ENCODE measurements around the gene CEP350. TPM values are rescaled to one million over a fixed set of nuclear protein-coding genes. Genes with fewer than 3 reads are reported as not detected.
"Not testable (repeated sequence)": the region's sequence is repeated elsewhere in the genome, so short reads cannot be mapped to it uniquely, and the experiment has no call there.

CEP350 gene
- total RNA-seq, 1 donor from 2014 or later = 60.8 TPM

DNA sequence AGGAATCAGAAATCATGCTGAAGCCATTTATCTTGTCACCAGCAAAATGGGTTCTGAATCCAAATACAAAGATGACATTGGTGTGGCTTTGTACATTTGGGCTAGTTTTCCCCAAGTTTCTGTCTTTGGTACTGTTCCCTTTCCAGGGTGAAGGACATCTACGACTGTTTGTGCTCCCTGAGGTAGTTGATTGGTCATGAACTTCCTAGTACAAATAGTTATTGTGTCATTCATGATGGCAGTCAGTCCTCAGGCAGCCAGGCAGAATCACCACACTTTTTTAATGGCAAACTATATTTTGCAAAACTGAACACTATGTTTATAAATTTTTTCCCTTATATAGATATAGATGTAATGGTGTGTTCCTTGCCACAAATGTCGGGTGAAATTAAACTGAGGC, 46.0 kb downstream of the CEP350 start:
- TF ChIP-seq, protein P1, sequence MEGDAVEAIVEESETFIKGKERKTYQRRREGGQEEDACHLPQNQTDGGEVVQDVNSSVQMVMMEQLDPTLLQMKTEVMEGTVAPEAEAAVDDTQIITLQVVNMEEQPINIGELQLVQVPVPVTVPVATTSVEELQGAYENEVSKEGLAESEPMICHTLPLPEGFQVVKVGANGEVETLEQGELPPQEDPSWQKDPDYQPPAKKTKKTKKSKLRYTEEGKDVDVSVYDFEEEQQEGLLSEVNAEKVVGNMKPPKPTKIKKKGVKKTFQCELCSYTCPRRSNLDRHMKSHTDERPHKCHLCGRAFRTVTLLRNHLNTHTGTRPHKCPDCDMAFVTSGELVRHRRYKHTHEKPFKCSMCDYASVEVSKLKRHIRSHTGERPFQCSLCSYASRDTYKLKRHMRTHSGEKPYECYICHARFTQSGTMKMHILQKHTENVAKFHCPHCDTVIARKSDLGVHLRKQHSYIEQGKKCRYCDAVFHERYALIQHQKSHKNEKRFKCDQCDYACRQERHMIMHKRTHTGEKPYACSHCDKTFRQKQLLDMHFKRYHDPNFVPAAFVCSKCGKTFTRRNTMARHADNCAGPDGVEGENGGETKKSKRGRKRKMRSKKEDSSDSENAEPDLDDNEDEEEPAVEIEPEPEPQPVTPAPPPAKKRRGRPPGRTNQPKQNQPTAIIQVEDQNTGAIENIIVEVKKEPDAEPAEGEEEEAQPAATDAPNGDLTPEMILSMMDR (IDR thresholded peaks at IDR 0.05) = no peak
- Mint-ChIP-seq H3K9me3 (no peaks in the 10 kb centered on the region), H3K27me3 (no peaks in the 10 kb centered on the region), H3K4me1 (peaks cover 20% of the 10 kb centered on the region), H3K27ac (no peak overlapping the region), H3K4me3 (no peak overlapping the region), H3K36me3 (ENCODE audit: low read depth) (peaks cover 34% of the 10 kb centered on the region)
- POLR2A ChIA-PET = no interaction called here
- CTCF ChIA-PET = no interaction called here
- intact Hi-C loops (cut with micrococcal nuclease) = loop anchor here (5.0 kb wide), 1 partner anchor 118 kb away; the partner anchor contains the start of gene TOR1AIP1
- DNase-seq (no peak), ATAC-seq (ENCODE audit: low read depth) (no peak)

DNA sequence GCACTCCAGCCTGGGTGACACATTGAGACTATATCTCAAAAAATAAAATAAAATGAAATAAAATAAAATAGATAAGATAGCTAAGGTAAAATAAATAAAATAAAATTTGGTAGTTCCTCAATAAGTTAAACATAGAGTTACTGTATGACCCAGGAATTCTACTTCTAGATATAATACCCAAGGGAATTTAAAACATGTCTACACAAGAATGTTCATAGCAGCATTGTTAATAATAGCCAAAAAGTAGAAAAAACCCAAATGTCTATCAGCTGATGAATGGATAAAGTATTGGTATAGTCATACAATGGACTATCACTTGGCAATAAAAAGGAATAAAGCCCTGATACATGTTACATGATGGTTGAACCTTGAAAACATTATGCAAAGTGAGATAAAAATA, 47.8 kb downstream of the CEP350 start:
- peaks cover 20% of the 10 kb centered on the region for H3K4me1 Mint-ChIP-seq
- CTCF ChIA-PET = interaction anchor here (0.8 kb wide), 1 partner anchor 135 kb away, joined by 3 read pairs; no protein-coding TSS in a partner anchor
- TF ChIP-seq, protein P1 (IDR thresholded peaks at IDR 0.05) = no peak
- DNase-seq = no peak
- no peak for ATAC-seq (ENCODE audit: low read depth)
- H3K36me3 Mint-ChIP-seq (ENCODE audit: low read depth) = peaks cover 36% of the 10 kb centered on the region
- POLR2A ChIA-PET = interaction anchor here (1.9 kb wide), 1 partner anchor 119 kb away, joined by 8 read pairs; no protein-coding TSS in a partner anchor
- no peak overlapping the region for H3K4me3 Mint-ChIP-seq
- no peaks in the 10 kb centered on the region for H3K9me3 Mint-ChIP-seq
- intact Hi-C loops (cut with micrococcal nuclease) = loop anchor here (2.0 to 5.0 kb wide), 2 partner anchors 48 to 120 kb away; partner anchors contain the start of genes CEP350 and TOR1AIP1
- H3K27ac Mint-ChIP-seq = peak overlapping the region; percentile 47
- no peaks in the 10 kb centered on the region for H3K27me3 Mint-ChIP-seq

DNA sequence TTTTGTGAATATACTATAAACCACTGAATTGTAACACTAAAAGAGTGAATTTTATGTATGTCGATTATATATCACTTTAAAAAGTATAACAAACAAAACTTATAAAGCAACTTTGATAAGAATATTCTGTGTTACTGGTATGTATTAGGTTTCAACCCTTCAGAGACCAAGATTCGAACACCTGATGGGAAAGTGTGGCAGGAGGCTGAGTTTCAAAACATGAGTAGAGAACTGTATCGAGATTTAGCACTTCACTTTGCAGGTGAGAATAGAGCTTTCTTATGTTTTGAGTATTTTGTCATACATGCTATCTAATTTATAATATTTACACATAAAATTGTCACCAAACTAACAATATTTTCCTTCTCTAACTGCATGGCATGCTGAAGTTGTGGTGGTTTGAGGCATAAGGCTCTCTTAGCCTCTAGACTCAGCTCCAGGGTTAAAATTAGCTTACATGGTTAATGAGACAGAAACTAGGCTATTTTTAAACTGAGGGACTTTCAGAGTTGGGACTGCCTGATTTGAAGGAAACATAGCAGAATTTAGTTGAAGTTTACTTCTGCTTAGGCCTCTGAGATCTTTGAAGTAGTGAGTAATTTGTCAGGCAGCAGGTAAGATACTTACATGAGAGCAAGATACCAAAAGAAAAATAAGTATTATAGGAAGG, 48.6 kb downstream of the CEP350 start:
- ChIA-PET CTCF (interaction anchor here (1.0 kb wide), 1 partner anchor 135 kb away, joined by 3 read pairs; no protein-coding TSS in a partner anchor), POLR2A (interaction anchor here (1.2 to 1.9 kb wide), 2 partner anchors 49 to 120 kb away, joined by 5 to 8 read pairs; partner anchors contain the start of gene CEP350)
- peaks cover 20% of the 10 kb centered on the region for H3K4me1 Mint-ChIP-seq
- no peak for DNase-seq
- TF ChIP-seq, protein P1 (IDR thresholded peaks at IDR 0.05) = no peak
- peaks cover 42% of the 10 kb centered on the region for H3K36me3 Mint-ChIP-seq (ENCODE audit: low read depth)
- H3K4me3 Mint-ChIP-seq = no peak overlapping the region
- peak overlapping the region; percentile 47 for H3K27ac Mint-ChIP-seq
- intact Hi-C loops (cut with micrococcal nuclease) = loop anchor here (2.0 to 5.0 kb wide), 2 partner anchors 48 to 121 kb away; partner anchors contain the start of genes CEP350 and TOR1AIP1
- no peaks in the 10 kb centered on the region for H3K9me3 Mint-ChIP-seq
- peak; percentile 61 for ATAC-seq (ENCODE audit: low read depth)
- no peaks in the 10 kb centered on the region for H3K27me3 Mint-ChIP-seq

DNA sequence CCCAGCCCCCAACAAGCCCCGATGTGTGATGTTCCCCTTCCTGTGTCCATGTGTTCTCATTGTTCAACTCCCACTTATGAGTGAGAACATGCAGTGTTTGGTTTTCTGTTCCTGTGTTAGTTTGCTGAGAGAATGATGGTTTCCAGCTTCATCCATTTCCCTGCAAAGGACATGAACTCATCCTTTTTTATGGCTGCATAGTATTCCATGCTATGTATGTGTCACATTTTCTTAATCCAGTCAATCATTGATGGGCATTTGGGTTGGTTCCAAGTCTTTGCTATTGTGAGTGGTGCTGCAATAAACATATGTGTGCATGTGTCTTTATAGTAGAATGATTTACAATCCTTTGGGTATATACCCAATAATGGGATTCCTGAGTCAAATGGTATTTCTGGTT, 52.2 kb downstream of the CEP350 start:
- ATAC-seq (ENCODE audit: low read depth); H3K4me1 Mint-ChIP-seq; DNase-seq; H3K4me3 Mint-ChIP-seq; POLR2A ChIA-PET; H3K27me3 Mint-ChIP-seq; H3K9me3 Mint-ChIP-seq; H3K27ac Mint-ChIP-seq; intact Hi-C loops (cut with micrococcal nuclease); CTCF ChIA-PET: not testable (repeated sequence)
- H3K36me3 Mint-ChIP-seq (ENCODE audit: low read depth) = peaks cover 39% of the 10 kb centered on the region

DNA sequence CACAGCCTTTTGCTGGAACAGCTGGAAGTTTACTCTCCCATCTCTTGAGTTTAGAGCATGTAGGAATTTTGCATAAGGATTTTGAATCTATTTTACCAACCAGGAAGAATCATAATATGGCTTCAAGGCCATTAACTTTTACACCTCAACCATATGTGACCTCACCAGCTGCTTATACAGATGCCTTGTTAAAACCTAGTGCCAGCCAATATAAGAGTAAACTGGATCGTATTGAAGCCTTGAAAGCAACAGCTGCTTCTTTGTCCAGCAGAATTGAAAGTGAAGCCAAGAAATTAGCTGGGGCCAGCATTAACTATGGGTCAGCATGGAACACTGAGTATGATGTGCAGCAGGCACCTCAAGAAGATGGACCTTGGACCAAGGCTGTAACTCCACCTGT, 65.4 kb downstream of the CEP350 start:
- H3K27ac Mint-ChIP-seq = no peak overlapping the region
- TF ChIP-seq, protein P1 (IDR thresholded peaks at IDR 0.05) = no peak
- ChIA-PET CTCF (interaction anchor here (1.1 kb wide), 1 partner anchor 152 kb away, joined by 4 read pairs; no protein-coding TSS in a partner anchor), POLR2A (interaction anchor here (0.5 kb wide), 1 partner anchor 55 kb away, joined by 5 read pairs; no protein-coding TSS in a partner anchor)
- H3K36me3 Mint-ChIP-seq (ENCODE audit: low read depth) = peaks cover 70% of the 10 kb centered on the region
- no peak overlapping the region for H3K4me3 Mint-ChIP-seq
- no peaks in the 10 kb centered on the region for H3K27me3 Mint-ChIP-seq
- H3K4me1 Mint-ChIP-seq = no peaks in the 10 kb centered on the region
- DNase-seq = no peak
- intact Hi-C loops (cut with micrococcal nuclease) = no loop called here
- no peak for ATAC-seq (ENCODE audit: low read depth)
- no peaks in the 10 kb centered on the region for H3K9me3 Mint-ChIP-seq
